ENCODE data around the gene TRIP6.

DNA sequence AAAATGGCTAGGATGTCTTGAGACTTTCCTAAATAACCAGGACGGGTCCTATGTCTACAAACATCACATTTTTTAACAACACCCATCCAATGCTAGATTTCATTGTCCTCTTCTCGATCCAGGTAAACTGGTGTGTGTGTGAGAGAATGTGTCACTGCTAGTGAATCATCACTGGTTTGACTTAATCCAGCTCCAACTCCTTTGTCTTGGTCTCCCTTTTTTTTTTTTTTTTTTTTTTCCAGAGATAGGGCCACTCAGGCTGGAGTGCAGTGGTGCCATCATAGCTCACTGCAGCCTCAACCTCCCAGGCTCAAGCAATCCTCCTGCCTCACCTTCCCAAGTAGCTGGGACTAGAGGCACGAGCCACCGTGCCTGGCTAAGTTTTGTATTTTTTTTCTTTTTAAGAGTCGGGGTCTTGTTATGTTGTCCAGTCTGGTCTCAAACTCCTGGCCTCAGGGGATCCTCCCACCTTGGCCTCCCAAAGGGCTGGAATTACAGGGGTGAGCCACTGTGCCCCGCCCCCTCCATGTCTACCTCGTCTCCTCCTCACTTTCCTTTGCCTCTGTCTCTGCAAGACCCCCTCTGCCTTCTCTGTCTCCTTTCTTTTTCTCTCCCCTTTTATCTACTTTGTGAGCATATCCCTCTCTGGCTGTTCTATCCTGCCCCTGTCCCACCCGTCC lies 24.5 kb downstream of the TRIP6 start:
- TF ChIP-seq, protein P1, sequence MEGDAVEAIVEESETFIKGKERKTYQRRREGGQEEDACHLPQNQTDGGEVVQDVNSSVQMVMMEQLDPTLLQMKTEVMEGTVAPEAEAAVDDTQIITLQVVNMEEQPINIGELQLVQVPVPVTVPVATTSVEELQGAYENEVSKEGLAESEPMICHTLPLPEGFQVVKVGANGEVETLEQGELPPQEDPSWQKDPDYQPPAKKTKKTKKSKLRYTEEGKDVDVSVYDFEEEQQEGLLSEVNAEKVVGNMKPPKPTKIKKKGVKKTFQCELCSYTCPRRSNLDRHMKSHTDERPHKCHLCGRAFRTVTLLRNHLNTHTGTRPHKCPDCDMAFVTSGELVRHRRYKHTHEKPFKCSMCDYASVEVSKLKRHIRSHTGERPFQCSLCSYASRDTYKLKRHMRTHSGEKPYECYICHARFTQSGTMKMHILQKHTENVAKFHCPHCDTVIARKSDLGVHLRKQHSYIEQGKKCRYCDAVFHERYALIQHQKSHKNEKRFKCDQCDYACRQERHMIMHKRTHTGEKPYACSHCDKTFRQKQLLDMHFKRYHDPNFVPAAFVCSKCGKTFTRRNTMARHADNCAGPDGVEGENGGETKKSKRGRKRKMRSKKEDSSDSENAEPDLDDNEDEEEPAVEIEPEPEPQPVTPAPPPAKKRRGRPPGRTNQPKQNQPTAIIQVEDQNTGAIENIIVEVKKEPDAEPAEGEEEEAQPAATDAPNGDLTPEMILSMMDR (IDR thresholded peaks at IDR 0.05), result no peak
- no peak for TF ChIP-seq POLR2A (IDR thresholded peaks at IDR 0.05)
